Activated naive CD4-positive, alpha-beta T cell treated with anti-CD3 and anti-CD28 coated beads, Interleukin-2, amount 50 U/mL, for 24 hours (primary cell): ENCODE results near the gene EPM2A.
A peak's percentile ranks its signal among the peaks of the same experiment; 100 is the strongest.
"Not testable (repeated sequence)": the region's sequence is repeated elsewhere in the genome, so short reads cannot be mapped to it uniquely, and the experiment has no call there.

Experiments
- H3K27ac Mint-ChIP-seq: one replicate; pipeline ENCODE4 v1.8.0; 2021; ENCODE audit warnings: mild to moderate bottlenecking, mixed read lengths
- H3K27me3 Mint-ChIP-seq: one replicate; pipeline ENCODE4 v1.8.0; 2021; ENCODE audit warnings: mixed read lengths
- H3K36me3 Mint-ChIP-seq: one replicate; pipeline ENCODE4 v1.8.0; 2021; ENCODE audit warnings: mixed read lengths
- H3K4me1 Mint-ChIP-seq: one replicate; pipeline ENCODE4 v1.8.0; 2021; ENCODE audit warnings: mixed read lengths
- H3K4me3 Mint-ChIP-seq: one replicate; pipeline ENCODE4 v1.8.0; 2021; ENCODE audit warnings: mild to moderate bottlenecking, mixed read lengths
- H3K9me3 Mint-ChIP-seq: one replicate; pipeline ENCODE4 v1.8.0; 2021; ENCODE audit warnings: mixed read lengths

Gene EPM2A

DNA sequence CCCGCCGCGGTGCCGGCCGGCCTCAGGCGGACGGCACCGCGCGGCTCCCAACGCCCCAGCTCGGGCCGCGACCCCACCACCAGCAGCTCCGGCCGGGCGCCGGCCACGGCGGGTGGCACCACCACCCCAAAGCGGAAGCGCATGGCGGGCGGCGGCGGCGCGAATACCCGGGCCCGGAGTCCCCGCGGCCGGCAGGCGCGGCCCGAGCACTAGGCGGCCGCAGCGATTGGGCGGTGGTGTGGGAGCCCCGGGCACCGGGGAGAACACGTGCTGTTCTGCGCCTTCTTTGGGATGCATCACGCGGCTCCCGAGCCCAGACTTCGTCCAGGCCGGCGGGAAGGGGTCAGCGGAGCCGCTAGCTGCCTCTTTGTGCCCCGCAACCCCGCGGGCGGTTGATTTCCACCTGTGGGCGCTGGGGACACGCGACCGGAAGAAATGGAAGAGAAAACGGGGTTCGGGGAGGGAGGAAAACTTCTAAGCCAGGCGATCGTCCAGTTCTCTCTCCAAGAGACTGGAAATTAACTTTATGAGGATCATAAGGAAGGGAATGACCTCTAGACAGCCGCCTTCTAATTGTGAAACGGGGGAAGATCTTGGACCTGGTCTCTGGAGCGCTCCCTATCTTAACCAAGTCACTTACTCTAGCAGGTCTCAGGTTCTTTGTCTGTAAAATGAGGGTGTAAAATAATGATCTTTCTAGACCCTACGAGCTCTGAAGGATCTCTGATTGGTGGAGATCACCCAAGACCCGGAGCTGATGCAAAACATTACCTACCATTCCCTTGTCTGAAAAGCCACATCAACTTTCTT lies at the start of gene EPM2A:
Gene EPM2A (minus strand): TSS at position 165 of the 810 bp plus-strand sequence. CDS start 22 bp downstream, at position 143.
- H3K4me1 Mint-ChIP-seq, result peaks cover 26% of the 10 kb centered on the region
- peak within 1 kb of the TSS; percentile 97 for H3K4me3 Mint-ChIP-seq
- no peaks in the 10 kb centered on the region for H3K27me3 Mint-ChIP-seq
- H3K27ac Mint-ChIP-seq, result peak within 1 kb of the TSS; percentile 99
- no peaks in the 10 kb centered on the region for H3K36me3 Mint-ChIP-seq
- no peaks in the 10 kb centered on the region for H3K9me3 Mint-ChIP-seq

DNA sequence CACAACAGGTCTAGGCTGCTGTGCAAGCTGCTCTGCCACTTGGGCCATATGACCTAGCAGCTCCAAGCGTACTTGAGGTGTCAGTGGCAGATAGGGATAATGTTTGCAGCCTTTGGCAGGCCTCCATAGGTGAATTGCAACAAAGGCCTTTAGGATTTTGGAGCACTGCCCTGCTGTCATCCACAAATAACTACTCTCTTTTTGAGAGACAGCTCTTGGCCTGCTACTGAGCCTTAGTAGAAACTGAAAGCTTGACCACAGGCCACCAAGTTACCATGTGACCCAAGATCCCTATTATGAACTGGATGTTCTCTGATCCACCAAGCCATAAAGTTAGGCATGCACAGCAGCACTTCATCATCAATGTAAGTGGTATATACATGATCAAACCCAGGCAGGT lies 49.4 kb upstream of the EPM2A start:
- Mint-ChIP-seq H3K27ac (no peak overlapping the region), H3K36me3 (peaks cover 15% of the 10 kb centered on the region), H3K4me1 (no peaks in the 10 kb centered on the region), H3K9me3 (peaks cover 10% of the 10 kb centered on the region), H3K27me3 (no peaks in the 10 kb centered on the region), H3K4me3 (no peak overlapping the region)

DNA sequence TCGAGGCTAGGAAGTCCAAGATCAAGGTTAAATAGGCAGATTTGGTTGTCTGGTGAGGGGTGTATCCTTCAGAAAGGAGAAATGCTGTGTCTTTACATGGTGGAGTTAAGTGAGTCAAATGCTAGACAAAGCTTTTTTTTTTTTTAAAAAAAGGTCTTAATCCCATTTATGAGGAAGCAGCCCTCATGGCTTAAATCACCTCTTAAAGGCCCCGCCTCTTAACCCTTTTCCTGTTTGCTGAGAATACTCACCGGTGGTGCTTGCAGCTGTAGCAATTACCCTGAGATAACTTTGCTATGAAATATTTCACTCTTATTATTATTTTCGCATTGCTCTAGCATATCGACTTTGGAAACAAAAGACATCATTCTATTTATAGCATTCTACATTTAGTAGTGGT lies 48.5 kb upstream of the EPM2A start:
- H3K9me3 Mint-ChIP-seq, result peaks cover 13% of the 10 kb centered on the region
- no peak overlapping the region for H3K4me3 Mint-ChIP-seq
- H3K27me3 Mint-ChIP-seq, result no peaks in the 10 kb centered on the region
- no peak overlapping the region for H3K27ac Mint-ChIP-seq
- peaks cover 18% of the 10 kb centered on the region for H3K36me3 Mint-ChIP-seq
- H3K4me1 Mint-ChIP-seq, result no peaks in the 10 kb centered on the region

DNA sequence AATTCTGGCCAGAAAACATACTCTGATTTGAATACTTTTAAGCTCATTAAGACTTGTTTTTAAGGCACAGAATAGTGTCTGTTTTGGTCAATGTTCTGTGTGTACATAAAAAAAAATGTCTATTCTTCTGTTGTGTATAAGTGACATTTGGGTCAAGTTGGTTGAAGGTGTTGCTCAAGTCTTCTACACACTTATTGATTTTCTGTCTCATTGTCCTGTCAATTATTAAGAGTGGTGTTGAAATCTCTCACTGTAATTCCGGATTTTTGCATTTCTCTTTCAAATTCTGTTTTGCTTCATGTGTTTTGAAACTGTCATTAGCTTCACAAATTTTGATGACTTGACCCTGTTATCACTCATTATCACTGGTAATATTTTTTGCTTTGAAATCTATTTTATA lies 37.5 kb upstream of the EPM2A start:
- Mint-ChIP-seq H3K9me3 (peaks cover 8% of the 10 kb centered on the region), H3K36me3 (peaks cover 4% of the 10 kb centered on the region), H3K4me1 (no peaks in the 10 kb centered on the region), H3K4me3 (no peak overlapping the region), H3K27ac (no peak overlapping the region), H3K27me3 (no peaks in the 10 kb centered on the region)

DNA sequence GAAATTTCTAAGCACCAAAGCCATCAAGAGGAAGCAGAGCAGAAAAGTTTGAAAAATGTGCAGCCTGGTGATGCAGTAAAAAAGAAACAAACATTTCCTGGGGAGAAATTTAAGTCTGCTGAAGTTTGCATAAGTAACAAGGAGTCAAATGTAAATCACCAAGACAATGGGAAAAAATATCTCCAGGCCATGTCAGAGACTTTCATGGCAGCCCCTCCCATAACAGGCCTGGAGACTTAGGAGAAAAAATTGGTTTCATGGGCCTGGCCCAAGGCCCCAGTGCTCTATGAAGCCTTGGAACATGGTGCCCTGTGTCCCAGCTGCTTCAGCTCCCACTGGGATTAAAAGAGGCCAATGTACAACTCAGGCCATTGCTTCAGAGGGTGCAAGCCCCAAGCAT lies 30.1 kb upstream of the EPM2A start:
- no peak overlapping the region for H3K4me3 Mint-ChIP-seq
- no peak overlapping the region for H3K27ac Mint-ChIP-seq
- no peaks in the 10 kb centered on the region for H3K27me3 Mint-ChIP-seq
- H3K4me1 Mint-ChIP-seq, result no peaks in the 10 kb centered on the region
- H3K36me3 Mint-ChIP-seq, result no peaks in the 10 kb centered on the region
- no peaks in the 10 kb centered on the region for H3K9me3 Mint-ChIP-seq

DNA sequence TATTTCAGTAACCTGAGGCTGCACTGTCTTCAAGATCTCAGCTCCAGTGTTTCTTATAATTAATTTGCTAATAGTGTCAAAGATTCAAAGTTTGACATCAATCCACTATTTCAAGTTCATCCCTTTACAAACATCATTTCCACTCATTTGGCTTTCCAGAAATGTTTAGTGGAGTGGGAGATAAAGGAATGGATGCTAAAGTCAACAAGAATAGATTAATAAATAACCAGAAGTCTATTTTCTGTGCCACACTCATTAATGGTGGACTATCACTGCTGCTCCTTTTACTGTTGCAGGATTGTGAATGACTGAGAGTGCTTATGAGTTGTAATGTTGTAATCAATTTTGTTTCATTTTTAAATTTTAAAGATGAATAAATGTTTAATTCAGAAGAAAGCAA lies 28.4 kb upstream of the EPM2A start:
- no peaks in the 10 kb centered on the region for H3K9me3 Mint-ChIP-seq
- H3K27ac Mint-ChIP-seq, result no peak overlapping the region
- H3K4me3 Mint-ChIP-seq, result no peak overlapping the region
- H3K27me3 Mint-ChIP-seq, result no peaks in the 10 kb centered on the region
- H3K36me3 Mint-ChIP-seq, result no peaks in the 10 kb centered on the region
- H3K4me1 Mint-ChIP-seq, result no peaks in the 10 kb centered on the region

DNA sequence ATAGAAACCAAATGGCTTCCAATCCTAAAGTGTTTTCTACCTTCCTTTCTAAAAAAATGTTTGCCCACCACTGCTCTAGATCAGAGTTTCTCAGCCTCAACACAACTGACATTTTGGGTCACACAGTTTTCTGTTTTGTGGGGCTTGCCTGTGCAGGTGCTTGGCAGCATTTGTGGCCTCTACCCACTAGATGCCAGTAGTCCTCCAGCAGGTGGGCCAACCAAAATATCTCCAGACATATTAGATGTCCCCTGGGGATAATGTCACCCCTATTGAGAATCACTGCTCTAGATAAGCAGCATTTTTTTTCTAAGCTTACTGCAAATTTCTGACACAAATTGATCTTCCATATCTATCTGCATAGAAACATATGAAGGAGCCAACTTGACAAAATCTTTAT lies 26.3 kb upstream of the EPM2A start:
- no peaks in the 10 kb centered on the region for H3K9me3 Mint-ChIP-seq
- H3K27me3 Mint-ChIP-seq, result peaks cover 1% of the 10 kb centered on the region
- H3K27ac Mint-ChIP-seq, result no peak overlapping the region
- H3K4me1 Mint-ChIP-seq, result no peaks in the 10 kb centered on the region
- H3K4me3 Mint-ChIP-seq, result no peak overlapping the region
- no peaks in the 10 kb centered on the region for H3K36me3 Mint-ChIP-seq

DNA sequence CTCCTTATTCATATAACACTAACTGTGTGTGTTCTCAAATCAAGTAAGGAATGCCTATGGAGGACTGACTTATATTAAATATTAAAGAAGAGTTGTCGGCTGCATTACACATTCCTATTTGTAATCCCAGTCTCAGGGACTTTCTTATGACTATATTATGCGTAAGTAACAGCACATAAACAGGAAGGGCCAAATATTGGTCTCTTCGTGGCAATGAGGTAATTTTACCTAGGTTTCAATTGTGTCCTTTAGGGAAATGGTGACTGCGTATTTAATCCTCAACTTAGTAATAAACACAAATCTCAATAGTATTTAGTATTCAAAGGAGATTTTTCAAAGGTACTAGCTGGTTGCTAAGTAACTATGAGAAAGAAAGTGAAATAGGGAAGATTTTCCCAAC lies 22.8 kb upstream of the EPM2A start:
- Mint-ChIP-seq H3K27ac (no peak overlapping the region), H3K4me3 (no peak overlapping the region), H3K36me3 (no peaks in the 10 kb centered on the region), H3K9me3 (no peaks in the 10 kb centered on the region), H3K27me3 (peaks cover 4% of the 10 kb centered on the region), H3K4me1 (no peaks in the 10 kb centered on the region)

DNA sequence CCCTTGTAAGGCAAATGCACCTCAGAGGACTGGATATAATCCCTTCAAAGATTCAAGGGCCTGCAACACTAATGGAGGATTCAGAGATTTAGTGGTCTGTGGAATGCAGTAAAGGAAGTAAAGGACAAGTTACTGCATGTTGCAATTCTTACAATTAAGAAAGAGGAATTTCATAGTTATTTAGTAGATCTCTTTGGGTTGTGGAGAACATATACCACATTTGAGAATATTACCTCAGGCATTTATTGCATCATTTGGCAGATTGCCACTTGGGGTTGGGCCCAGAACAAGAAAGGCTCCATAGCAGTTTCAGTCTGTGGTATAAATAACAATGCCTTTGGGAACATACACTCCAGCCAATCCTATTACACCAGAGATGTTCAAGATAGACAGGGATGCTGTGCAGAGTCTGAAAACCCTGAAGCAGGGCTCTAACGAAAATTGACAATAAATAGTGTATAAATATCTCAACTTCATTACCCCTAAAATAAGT lies 20.9 kb upstream of the EPM2A start:
- Mint-ChIP-seq H3K27ac (no peak overlapping the region), H3K9me3 (no peaks in the 10 kb centered on the region), H3K4me3 (no peak overlapping the region), H3K36me3 (no peaks in the 10 kb centered on the region), H3K27me3 (peaks cover 4% of the 10 kb centered on the region), H3K4me1 (no peaks in the 10 kb centered on the region)

DNA sequence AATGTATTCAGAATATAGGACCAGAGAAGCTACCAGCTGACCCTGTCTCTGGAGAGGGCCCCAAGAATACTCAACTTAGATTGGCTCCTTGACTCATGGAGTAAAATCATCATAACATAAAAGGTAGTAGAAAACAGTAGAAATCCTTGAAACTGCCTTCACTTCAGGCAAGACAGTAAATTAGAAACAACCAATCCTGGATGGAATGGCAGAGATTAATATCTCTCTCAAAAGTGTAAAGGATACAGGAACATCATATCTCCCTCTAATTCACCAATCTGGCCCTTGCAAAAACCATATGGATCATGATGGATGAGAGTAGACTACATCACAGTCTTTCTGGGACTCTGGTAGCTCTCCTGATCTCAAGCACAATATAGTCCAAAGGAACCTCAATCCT lies 20.4 kb upstream of the EPM2A start:
- no peak overlapping the region for H3K27ac Mint-ChIP-seq
- H3K9me3 Mint-ChIP-seq, result no peaks in the 10 kb centered on the region
- H3K36me3 Mint-ChIP-seq, result no peaks in the 10 kb centered on the region
- H3K27me3 Mint-ChIP-seq, result peaks cover 4% of the 10 kb centered on the region
- H3K4me3 Mint-ChIP-seq, result no peak overlapping the region
- H3K4me1 Mint-ChIP-seq, result no peaks in the 10 kb centered on the region

DNA sequence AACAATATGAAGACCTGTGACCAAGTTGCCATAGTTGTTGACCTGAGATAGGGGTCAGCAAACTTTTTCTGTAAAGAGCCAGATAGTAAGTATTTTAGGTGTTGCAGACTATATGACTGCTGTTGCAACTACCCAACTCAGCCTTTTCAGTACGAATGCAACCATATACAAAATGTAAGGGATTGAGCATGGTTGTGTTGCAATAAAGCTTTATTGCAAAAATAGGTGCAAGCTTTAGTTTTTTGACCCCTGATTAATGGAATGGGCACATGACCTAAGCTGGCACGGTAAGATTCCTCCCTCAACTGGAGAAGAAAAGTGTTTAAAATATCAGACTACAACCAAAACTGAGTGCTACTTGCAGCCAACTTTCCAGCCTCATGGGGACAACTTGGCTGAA lies 17.3 kb upstream of the EPM2A start:
- Mint-ChIP-seq H3K4me1 (peaks cover 9% of the 10 kb centered on the region), H3K27me3 (peaks cover 4% of the 10 kb centered on the region), H3K4me3 (no peak overlapping the region), H3K36me3 (peaks cover 4% of the 10 kb centered on the region), H3K27ac (no peak overlapping the region), H3K9me3 (no peaks in the 10 kb centered on the region)

DNA sequence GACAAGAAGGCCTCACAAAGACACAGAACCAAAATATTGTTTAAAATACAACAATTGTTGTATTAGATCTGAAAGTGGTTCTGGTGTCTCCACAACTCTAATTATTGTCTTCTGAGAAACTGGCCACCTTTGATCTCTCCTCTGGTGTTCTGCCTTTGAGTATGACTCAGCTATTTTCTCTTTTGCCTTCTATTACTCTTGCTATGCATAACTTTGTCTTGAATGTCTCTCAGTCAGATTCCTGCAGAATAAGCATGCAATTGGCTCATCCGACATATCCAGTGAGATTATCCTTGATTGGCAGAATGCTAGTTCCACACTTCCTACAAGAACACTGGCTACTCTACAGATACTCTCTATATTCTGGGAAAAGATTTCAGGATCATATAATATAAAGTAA lies 14.3 kb upstream of the EPM2A start:
- peaks cover 9% of the 10 kb centered on the region for H3K36me3 Mint-ChIP-seq

DNA sequence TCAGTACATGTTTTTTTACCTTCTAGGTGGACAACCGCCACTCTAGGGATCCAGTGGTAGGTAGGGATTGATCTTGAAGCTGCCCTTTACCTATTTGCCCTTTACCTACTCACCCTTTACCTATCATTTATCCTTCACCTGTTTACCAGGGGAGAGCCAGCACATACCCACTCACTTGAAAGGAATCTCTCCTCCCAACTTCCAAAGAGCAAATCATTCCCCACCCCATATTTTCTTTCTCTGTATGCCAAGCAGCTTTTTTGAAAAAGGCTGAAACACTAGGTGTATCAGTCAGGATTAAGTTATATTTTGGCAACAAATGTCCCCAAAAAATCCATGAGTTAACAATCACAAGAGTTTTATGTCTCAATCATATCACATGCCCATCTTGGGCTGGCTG lies 10.5 kb upstream of the EPM2A start:
- H3K27ac Mint-ChIP-seq, result no peak overlapping the region
- H3K4me1 Mint-ChIP-seq, result peaks cover 9% of the 10 kb centered on the region
- no peaks in the 10 kb centered on the region for H3K27me3 Mint-ChIP-seq
- peaks cover 10% of the 10 kb centered on the region for H3K36me3 Mint-ChIP-seq
- no peak overlapping the region for H3K4me3 Mint-ChIP-seq
- H3K9me3 Mint-ChIP-seq, result no peaks in the 10 kb centered on the region

More for the DNA sequence above, 14.3 kb upstream of the EPM2A start:
- Mint-ChIP-seq H3K4me3 (no peak overlapping the region), H3K27me3 (no peaks in the 10 kb centered on the region), H3K4me1 (peaks cover 9% of the 10 kb centered on the region), H3K9me3 (no peaks in the 10 kb centered on the region), H3K27ac (no peak overlapping the region)

DNA sequence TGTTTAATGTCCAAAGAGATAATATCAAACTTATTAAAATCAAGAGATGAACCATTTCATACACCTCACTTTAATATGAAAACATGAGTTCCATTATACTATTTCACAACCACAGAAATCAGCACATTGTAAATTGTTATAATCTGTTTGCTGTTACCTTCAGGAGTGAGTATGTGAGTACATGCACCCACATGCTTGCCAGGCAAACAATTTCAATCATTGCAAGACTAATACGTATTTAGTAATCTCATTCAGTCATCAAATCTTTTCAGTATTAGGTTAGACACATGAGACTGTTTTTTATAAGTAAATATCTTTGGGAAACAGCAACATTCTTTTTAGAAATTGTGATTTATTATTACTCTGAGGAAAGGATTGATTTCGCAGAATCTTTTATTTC lies 9.3 kb upstream of the EPM2A start:
- Mint-ChIP-seq H3K9me3 (no peaks in the 10 kb centered on the region), H3K36me3 (peaks cover 10% of the 10 kb centered on the region), H3K27me3 (no peaks in the 10 kb centered on the region), H3K4me3 (no peak overlapping the region), H3K27ac (no peak overlapping the region), H3K4me1 (peaks cover 6% of the 10 kb centered on the region)

DNA sequence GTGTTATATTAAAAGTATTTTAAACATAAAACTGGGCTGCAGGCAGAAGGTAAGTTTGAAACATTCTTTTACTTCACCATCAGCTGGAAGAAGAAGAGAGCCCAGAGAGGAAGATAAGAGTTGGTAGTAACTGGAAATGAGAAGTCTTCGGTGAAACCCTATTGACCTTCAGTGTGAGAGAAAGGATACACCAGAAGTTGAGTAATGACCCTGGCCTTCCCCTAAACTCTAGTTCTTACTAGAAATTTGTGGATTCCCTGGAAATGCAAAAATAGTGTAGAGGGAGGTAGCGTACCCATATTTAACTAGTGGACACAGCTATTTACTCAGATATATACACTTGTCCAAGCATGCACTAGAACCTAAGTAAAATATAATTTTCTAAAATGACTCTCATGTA lies 8.0 kb upstream of the EPM2A start:
- Mint-ChIP-seq H3K36me3 (peaks cover 8% of the 10 kb centered on the region), H3K27ac (no peak overlapping the region), H3K9me3 (no peaks in the 10 kb centered on the region), H3K4me1 (no peaks in the 10 kb centered on the region), H3K4me3 (no peak overlapping the region), H3K27me3 (no peaks in the 10 kb centered on the region)

DNA sequence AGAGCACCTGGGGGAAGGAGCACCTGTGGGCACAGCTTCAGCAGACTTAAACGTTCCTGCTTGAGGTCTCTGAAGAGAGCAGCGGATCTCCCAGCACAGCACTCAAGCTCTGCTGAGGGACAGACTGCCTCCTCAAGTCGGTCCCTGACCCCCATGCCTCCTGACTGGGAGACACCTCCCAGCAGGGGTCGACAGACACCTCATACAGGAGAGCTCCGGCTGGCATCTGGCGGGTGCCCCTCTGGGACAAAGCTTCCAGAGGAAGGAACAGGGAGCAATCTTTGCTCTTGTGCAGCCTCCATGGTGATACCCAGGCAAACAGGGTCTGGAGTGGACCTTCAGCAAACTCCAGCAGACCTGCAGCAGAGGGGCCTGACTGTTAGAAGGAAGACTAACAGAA lies 7.2 kb upstream of the EPM2A start:
- not testable (repeated sequence) for H3K36me3 Mint-ChIP-seq, H3K9me3 Mint-ChIP-seq, H3K4me1 Mint-ChIP-seq

DNA sequence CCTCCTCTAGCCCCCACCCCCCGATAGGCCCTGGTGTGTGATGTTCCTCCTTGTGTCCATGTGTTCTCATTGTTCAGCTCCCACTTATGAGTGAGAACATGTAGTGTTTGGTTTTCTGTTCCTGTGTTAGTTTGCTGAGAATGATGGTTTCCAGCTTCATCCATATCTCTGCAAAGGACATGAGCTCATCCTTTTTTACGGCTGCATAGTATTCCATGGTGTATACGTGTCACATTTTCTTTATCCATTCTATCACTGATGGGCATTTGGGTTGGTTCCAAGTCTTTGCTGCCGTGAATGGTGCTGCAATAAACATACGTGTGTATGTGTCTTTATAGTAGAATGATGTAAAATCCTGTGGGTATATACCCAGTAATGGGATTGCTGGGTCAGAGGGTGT lies 4.4 kb upstream of the EPM2A start:
- H3K4me3 Mint-ChIP-seq, result peak overlapping the region; percentile 30
- not testable (repeated sequence) for H3K4me1 Mint-ChIP-seq, H3K36me3 Mint-ChIP-seq, H3K27ac Mint-ChIP-seq, H3K9me3 Mint-ChIP-seq, H3K27me3 Mint-ChIP-seq

More for the DNA sequence above, 7.2 kb upstream of the EPM2A start:
- not testable (repeated sequence) for H3K27ac Mint-ChIP-seq, H3K4me3 Mint-ChIP-seq, H3K27me3 Mint-ChIP-seq
